ENCODE data around the gene RPP40. TPM values are rescaled to one million over a fixed set of nuclear protein-coding genes. Genes with fewer than 3 reads are reported as not detected.

The RPP40 gene
- polyA plus RNA-seq, 12 donors, result 12.0 to 20.7 (median 14.7) TPM; not detected in 1

GRCh38 chr6:4946521-4946920, 57.3 kb downstream of the RPP40 start:
- no peak for DNase-seq

Other genes with a start within 250 kb of the RPP40 start
- gene CDYL, start 227.6 kb downstream of the RPP40 start, polyA plus RNA-seq (ENCODE audit: insufficient read length in 12 of 12), result 10 to 100 TPM in 11 of 12 donors, not detected in 1; 16.9 to 30.6 (median 21.3) TPM
- gene PPP1R3G, start 81.3 kb upstream of the RPP40 start, polyA plus RNA-seq (ENCODE audit: insufficient read length in 12 of 12), result 1 to 10 TPM in 11 of 12 donors, not detected in 1; 1.2 to 3.4 (median 1.8) TPM

Measured in muscle of arm (tissue), 12 donors.